HG03025 (cell line): ENCODE results near the gene KCNIP2.

Source experiments
- ATAC-seq: cut with Tn5 transposase; IDR thresholded peaks from one replicate; pipeline ENCODE4 v1.9.1; 2021; ENCODE audit warnings: mild to moderate bottlenecking, moderate library complexity; ENCODE audit not compliant: unreplicated experiment, low FRiP score

The KCNIP2 gene

DNA sequence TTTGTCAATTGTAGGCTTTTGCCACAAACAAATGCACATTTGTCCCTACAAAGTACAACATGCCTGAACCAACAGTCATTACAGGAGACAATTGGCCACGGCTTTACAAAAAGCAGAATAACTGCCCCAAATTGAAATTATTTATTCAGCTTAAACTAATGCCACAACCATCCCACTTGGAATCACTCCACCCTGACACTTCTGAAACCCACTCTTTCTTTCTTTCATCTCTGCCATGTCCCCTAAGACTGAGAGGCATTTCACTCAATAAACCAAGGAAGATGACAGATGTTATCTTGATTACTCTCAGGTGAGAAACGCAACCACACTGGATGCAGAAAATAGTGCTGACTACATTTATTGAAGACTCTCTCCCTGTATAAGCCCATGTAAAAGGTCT, 57.8 kb downstream of the KCNIP2 start:
- ATAC-seq = no peak

DNA sequence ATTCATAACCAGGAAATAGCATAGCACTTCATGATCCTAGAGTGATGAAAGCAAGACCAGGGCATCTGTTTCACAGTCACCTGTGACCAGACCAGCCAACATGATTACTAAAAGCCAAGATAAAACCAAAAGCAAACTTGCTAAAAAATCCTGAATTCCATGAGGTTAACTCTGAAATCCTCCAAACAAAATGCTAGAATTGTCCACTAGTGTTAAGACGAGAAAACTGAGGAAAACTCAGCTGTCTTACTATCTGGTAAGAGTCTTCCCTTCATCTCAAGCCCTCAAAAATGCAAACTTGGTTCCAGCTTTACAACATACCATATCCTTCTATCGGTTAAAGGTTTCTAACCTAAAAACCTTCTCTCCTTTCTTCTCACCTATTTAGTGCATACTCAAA, 59.0 kb downstream of the KCNIP2 start:
- no peak for ATAC-seq

DNA sequence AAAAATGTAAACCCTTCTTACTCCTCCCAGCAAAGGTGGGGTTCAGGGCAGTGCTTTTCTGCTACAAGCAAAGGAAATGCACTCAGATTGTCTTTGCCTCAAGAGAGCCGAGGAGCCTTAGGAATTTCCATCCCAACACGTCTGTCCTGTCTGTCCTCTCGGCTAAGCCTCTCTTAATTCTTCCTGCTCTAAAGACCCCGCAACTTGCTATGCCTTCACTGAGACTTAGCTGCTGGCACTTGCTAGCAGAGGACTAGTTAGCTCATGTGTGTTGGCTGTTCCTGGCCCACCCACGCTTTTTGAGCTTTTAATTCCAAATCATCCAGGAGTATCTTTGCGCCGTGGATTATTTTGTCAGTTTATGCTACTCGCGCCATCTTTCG, 59.9 kb downstream of the KCNIP2 start:
- ATAC-seq = no peak

DNA sequence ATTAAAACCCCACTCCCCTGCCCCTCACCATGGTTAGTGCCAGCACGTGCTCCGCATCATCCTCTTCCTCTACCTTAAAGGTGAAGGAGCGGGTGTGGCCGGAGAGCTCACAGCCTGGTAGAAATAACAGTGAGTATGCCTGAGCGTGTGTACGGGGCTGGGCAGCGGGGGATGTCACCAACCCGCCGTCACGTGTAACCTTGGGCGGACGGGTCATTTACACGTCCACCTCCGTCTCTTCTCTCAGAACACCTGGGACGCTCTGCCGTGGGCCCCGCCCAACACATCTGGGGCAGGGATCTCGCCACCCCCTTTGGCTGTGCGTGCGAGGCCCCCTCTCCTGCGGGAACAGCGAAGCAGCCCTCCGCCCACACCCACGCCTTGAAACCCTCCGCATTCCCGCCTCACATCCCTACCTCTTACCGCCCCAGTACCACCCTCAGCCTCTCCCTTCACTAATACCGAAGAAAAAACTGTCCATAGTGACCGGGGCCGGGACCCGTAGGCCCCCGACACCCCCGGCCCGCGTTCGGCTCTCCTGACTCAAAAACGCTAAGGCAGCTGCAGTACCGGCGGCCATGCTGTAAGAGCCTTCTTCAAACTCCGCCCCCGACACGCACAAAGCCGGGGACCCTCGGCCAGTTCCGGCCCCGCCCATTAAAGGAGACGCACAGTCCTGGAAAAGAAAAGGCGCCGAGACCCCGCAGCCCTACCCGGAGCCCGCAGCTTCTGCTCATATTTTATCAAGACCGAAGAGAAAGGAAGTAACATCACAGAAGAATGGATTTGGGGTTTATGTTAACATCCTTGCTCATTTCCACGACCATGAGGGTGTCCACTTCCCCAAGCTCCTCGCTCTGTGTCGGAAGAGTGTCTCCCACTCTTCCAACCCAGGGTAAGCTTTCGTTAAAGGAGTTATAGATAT, 60.5 kb downstream of the KCNIP2 start, which contains the start of gene NPM3:
Gene NPM3 (minus strand): TSS at position 636 of the 925 bp plus-strand sequence. CDS start 56 bp downstream, at position 580.
- no peak for ATAC-seq

DNA sequence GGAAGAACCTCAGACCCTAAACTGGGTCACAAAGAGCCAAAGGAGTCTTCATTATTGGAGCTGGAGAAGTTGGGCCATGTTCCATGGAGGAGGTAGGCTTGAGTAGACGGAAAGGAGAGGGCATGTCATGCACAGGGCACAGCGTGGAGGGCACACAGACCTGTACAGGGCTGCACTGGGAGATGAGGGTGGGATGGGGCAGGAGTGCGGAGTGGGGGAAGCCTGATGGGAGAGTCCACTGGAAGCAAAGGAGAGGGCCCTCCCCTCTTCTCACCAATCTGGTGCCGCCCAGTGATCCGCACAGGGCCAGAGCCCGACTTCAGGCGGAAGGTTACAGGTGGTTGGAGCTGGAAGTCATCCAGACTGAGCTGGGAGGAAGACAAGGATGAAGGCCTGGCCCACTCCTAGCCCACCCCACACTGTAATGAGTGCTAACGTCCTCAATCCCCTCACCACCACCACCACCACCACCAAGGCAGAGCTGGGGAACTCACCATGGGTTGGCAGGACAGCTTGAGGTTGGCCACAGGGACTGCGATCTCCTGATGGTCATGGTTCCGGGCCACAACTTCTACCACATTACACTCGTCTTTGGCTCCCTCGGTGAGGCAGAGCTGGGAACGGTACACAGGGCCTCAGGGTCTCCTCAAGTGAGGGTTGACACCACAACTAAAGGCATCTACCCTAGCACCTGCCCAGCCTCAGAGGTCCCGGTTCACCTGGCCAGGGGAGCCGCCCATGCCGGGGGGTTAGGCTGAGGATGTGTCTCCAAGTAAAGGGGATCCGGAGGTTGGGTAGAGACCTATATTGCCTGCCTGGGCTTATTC, 61.4 kb downstream of the KCNIP2 start:
- no peak for ATAC-seq

DNA sequence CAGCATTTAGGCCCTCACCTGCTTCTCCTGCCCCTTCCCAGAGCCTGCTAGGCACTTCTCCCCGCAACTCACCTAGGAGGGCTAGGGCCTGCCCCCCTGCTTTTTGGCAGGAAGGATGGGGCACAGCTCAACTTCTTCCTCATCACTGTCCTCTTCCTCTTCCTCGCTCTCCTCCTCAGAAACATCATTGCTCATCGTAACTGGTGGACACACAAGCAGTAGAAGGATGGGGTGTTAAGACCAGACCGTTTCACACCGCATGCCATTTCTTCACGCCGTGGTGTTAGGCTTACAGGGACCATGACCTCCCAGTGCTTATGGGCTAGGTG, 62.0 kb downstream of the KCNIP2 start:
- ATAC-seq = no peak

DNA sequence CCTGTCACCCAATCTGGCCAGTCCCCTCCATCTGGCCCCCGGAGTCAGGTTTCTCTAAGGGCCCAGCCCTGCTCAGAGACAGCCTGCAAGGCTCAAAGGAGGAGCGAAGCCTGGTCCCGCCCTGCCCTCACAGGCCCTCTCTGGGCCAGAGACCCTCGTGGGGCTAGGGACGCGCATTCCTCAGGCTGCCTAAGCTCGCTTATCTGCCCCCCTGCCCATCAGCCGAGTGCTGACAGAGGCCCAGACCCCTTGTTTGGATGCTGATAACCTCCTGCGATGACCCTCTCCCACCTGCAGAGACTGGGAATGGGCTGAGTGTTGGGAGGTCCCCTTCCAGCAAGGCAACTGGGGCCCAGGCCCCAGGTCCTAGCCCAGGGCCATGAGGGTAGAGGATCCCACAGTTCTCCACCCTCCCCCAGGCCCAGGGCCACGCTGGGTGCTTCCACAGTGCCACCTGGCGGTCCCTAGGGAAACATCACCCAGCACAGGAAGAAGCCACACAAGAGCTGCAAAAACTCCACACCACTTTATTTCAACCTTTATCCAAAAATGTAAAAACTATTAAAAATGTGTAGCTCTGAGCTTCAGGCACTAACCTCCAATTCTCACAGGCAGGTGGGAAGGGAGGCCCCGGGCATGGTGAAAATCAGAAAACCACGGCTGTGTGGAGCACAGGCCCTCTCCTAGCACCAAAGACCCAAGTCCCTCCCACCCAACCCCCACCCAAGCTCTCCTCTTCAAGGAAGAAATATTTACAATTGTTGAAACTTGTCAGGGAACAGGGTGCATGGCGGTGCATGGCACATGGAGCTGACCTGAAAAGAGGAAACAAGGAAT, 62.6 kb downstream of the KCNIP2 start:
- no peak for ATAC-seq

DNA sequence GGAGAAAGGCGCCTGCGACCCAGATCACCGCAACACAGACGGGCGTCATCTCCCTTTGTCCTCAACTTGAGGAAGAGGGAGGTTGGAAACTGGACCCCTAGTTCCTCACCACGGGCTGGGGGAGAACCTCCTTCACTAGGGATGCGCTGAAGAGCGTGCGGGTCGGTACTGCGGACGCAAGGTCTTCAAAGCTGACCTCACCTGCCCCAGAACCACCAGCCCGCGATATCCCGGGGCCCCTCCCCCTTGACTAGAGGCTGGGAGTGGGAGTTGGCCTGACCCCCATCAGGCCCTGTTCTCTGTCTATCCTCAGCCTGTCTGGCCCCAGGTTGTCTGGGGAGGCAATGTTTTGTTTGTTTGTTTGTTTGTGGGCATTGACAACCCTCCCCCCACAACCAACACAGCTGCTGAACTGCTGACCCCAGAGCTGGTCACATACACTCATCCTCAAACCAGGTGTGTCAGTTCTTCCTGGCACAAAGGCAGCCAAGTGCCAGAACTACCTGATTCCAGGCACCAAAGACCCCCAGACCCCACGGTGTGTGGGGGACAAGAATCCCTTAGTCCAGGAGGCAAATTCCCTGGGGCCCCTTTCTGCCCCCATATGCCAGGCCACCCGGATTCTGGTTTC, 63.3 kb downstream of the KCNIP2 start:
- ATAC-seq = no peak

DNA sequence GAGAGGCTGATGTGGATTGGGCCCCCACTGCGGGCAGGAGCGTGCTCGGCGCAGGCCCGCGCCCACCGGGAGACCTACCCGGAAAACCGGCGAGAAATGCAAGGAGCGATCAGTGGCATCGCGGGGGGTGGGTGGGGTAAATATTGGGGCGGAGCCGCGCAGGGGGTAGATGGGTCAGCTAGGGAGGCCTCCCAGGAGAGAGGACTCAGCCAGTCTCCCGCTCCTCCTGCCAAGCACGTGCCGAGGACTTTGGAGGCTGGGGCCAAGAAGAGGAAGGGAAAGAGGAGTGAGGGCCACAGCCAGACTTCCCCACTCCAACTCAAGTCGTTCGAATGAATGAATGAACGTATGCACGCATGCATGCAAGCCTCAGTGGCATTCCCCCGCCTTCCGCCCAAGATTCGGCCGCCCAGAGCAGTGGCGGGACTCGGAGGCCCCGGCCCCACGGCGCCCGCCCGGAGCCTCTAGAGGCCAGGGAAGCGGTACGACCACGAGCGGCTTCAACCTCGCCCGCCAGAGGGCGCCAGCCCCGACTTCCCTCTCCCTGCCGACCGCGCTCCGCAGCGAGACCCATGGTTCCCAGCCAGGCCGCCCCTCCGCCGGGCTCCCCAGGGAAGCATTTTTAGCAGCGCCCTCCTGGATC, 63.9 kb downstream of the KCNIP2 start:
- no peak for ATAC-seq

DNA sequence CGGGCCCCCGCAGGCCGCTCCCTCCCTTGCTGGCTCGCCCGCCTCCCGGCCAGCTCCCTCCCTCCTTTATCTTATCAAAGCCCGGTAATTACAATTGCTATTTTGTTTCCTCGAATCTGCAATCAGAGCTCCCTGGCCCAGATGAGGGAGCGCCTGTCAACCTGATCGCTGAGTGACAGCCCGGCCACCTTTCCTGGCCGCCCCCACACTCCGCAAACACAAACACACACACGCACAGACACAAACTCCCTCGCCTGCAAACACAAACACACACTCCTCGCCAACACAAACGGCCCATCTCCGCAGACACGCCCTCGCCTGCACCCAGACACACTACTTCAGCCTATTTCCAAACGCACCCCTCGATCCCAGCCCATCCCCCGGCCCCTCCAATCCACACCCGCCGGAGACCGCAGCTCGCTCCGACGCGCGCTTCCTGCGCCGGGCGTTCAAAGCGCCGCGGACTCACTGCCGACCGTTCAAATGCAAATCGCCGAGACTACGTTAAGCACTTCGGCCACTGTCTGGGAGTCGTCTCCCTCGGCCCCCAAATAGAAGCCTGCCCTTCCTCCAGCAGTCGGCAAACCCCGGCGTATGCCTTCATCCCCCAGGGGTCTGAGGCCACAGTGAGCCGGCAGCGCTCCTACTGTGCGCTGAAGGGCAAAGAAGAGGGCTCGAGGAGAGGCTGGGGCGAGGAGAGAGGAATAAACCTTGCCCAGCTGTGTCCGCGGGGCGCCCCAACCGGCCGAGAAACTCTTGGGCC, 64.6 kb downstream of the KCNIP2 start:
- ATAC-seq = no peak

DNA sequence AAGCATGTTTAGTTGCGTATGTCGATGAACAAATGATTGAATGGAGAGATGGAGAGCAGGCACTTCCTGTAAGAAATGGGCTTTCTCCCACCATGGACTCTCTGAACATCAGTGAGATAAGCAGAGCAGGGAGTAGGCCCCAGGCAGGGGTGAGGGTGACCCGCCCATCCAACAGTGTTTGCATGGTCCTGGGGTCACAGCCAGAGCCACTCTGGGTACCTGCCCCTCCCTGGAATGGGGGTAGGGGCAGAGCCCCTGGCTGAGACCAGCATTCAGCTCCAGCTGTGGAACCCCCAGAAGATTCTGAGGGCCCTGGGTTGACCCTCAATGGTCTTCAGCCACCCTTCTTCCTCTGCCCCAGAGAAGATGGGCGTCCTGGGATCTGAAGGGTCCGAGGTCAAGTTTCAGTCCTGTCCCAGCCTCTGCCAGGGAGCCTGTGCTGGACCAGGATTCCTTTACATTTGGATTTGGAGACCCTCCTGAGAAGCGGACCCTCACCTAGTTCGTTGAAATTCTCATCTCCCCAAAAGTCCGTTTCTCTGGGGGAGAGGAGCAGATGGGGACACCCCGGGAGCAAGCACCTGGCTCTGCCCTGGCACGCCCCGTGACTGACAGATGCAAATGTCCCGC, 65.3 kb downstream of the KCNIP2 start:
- no peak for ATAC-seq

DNA sequence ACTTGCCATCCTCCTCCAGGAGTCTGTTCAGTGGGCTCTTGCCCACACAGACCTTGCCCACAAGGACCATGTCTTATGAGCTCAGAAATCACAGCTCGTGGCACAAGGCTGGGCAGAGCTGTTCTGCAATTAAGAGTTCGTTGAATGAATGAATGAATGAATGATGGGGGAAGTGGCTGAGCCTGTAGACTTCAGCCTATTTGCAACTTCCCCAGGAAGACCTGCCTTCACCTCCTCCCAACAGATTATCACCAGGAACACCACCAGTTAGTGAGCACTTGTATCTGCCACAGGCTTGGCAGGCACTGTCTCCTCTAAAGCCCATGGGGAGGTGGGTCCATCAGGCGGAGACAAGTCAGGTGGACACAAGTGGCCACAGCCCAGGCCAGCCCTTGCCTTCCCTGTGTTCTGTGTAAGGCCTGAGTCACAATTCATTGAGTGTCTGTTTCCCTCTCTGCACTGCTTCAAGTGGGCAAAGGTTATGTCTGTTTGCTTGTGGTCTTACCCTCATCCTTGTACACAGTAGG, 65.9 kb downstream of the KCNIP2 start:
- no peak for ATAC-seq

DNA sequence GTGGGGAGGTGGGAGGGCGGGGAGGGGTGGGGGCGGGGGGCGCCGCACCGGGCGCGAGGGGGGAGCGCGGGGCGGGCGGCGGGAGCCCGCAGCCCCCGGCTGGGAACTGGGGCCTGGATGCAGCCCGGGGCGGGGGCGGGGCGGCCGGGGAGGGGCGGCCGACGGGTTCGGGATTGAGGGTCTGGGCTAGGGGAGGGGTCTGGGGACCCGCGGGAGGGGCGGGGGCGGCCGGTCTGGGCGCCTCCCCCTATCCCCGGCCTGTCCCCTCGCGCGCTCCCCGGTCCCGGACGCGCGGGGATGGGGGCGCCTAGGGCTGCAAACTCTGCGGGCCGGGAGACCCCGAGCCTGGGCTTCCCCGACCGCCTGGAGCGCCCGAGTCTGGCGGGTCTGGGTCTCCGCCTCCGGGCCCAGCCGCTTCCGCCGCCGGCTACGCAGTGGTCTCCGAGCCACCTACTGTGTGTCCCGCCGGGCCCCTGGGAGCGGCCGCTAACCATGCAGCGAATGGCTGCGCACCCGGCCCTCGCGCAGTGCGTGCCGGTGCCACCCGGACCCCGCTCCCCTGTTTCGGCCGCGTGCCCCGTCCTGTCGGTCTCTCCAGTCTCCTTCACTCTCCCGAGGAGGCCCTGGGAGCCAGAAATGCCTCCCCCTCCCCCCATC, 67.3 kb downstream of the KCNIP2 start:
- no peak for ATAC-seq
